ENCODE measurements around the gene TMEM50B.
A peak's percentile ranks its signal among the peaks of the same experiment; 100 is the strongest.
"Not testable (repeated sequence)": the region's sequence is repeated elsewhere in the genome, so short reads cannot be mapped to it uniquely, and the experiment has no call there.

The TMEM50B gene

GRCh38 chr21:33480481-33481103 lies 818 bp upstream of the TMEM50B start:
- no peak for TF ChIP-seq CTCF (IDR thresholded peaks at IDR 0.05; ENCODE audit: extremely low read depth, insufficient read depth, missing control alignments)
- no peak for DNase-seq (ENCODE audit: low spot score)
- in situ Hi-C loops (cut with MboI; ENCODE audit: low pct_unique_long_range_greater_than_20kb, low sequenced_read_pairs, unreplicated experiment) = no loop called here

- in situ Hi-C loops (cut with MboI; ENCODE audit: low pct_unique_long_range_greater_than_20kb, low sequenced_read_pairs, unreplicated experiment) = no loop called here
- TF ChIP-seq CTCF (IDR thresholded peaks at IDR 0.05; ENCODE audit: extremely low read depth, insufficient read depth, missing control alignments) = peak; percentile 30
- peak; percentile 74 for DNase-seq (ENCODE audit: low spot score)
Observed at GRCh38 chr21:33478935-33479678, 667 bp downstream of the TMEM50B start.

- in situ Hi-C loops (cut with MboI; ENCODE audit: low pct_unique_long_range_greater_than_20kb, low sequenced_read_pairs, unreplicated experiment) = no loop called here
- TF ChIP-seq CTCF (IDR thresholded peaks at IDR 0.05; ENCODE audit: extremely low read depth, insufficient read depth, missing control alignments) = no peak
- DNase-seq (ENCODE audit: low spot score) = no peak
Observed at GRCh38 chr21:33478182-33478581, 1.6 kb downstream of the TMEM50B start.

GRCh38 chr21:33477066-33477465 lies 2.7 kb downstream of the TMEM50B start:
- in situ Hi-C loops (cut with MboI; ENCODE audit: low pct_unique_long_range_greater_than_20kb, low sequenced_read_pairs, unreplicated experiment) = no loop called here
- DNase-seq (ENCODE audit: low spot score) = no peak
- no peak for TF ChIP-seq CTCF (IDR thresholded peaks at IDR 0.05; ENCODE audit: extremely low read depth, insufficient read depth, missing control alignments)

- no peak for DNase-seq (ENCODE audit: low spot score)
- no peak for TF ChIP-seq CTCF (IDR thresholded peaks at IDR 0.05; ENCODE audit: extremely low read depth, insufficient read depth, missing control alignments)
- in situ Hi-C loops (cut with MboI; ENCODE audit: low pct_unique_long_range_greater_than_20kb, low sequenced_read_pairs, unreplicated experiment) = no loop called here
Observed at GRCh38 chr21:33473344-33473743, 6.4 kb downstream of the TMEM50B start.

- TF ChIP-seq CTCF (IDR thresholded peaks at IDR 0.05; ENCODE audit: extremely low read depth, insufficient read depth, missing control alignments) = no peak
- DNase-seq (ENCODE audit: low spot score) = no peak
- in situ Hi-C loops (cut with MboI; ENCODE audit: low pct_unique_long_range_greater_than_20kb, low sequenced_read_pairs, unreplicated experiment) = no loop called here
Observed at GRCh38 chr21:33470701-33471100, 9.1 kb downstream of the TMEM50B start.

GRCh38 chr21:33469183-33469582 lies 10.6 kb downstream of the TMEM50B start:
- DNase-seq (ENCODE audit: low spot score); in situ Hi-C loops (cut with MboI; ENCODE audit: low pct_unique_long_range_greater_than_20kb, low sequenced_read_pairs, unreplicated experiment): not testable (repeated sequence)

Data from GM13977 (cell line).